HepG2 (cell line): Measurements from ENCODE around the gene NOA1. TPM values are rescaled to one million over a fixed set of nuclear protein-coding genes. Genes with fewer than 3 reads are reported as not detected.

ENCODE experiments used
- ATAC-seq: fragments of 200-7000 bp; cut with Tn5 transposase; 3 replicates; pipeline ENCODE4 v1.9.1; 2020; ENCODE audit warnings: mild to moderate bottlenecking, moderate library complexity
- BruUV-seq: library from RNA; stranded (reverse); fragments of 400-500 nt; replicated peaks from 2 replicates; lab custom pipeline; 2021; lab: Mats Ljungman, UMichigan
- CTCF ChIA-PET: fragments of 300-600 bp; formaldehyde crosslinking; extraction: SDS; loops from one replicate; lab custom pipeline; 2021; ENCODE audit warnings: low total read pairs, inconsistent platforms, low intra/inter-chr PET ratio; lab: Yijun Ruan, JAX
- POLR2A ChIA-PET: fragments of 350-600 bp; sonication (Branson Sonifier 250); formaldehyde crosslinking; loops from one replicate; lab custom pipeline; 2020; ENCODE audit warnings: antibody characterized with exemption, inconsistent platforms; lab: Yijun Ruan, JAX
- DNase-seq: peaks from one replicate; pipeline ENCODE4 v3.0.0-alpha.2; 2015; ENCODE audit warnings: low spot score
- FAIRE-seq: peaks from 3 replicates; lab custom pipeline; 2011; peaks lifted over from hg19 to GRCh38; lab: Jason Lieb, UNC
- H2AFZ ChIP-seq: one replicate; pipeline ENCODE4 v1.6.1; 2011; ENCODE audit warnings: low read length, inconsistent platforms
- H3K27ac ChIP-seq: fragments of 300-600 bp; 3 replicates; pipeline ENCODE4 v1.8.0; 2011; ENCODE audit warnings: mixed run types, mild to moderate bottlenecking, mixed read lengths, low read length, inconsistent platforms; ENCODE audit not compliant: insufficient read depth; ENCODE audit errors: extremely low read length
- H3K27me3 ChIP-seq, 2 experiments: fragments of 200-600 bp in 1 of 2; 2 replicates in 1 of 2; 3 replicates in 1 of 2; pipeline versions ENCODE4 v1.6.0 to v1.8.0; 2011; ENCODE audit warnings: low read length in 2 of 2, mild to moderate bottlenecking in 2 of 2, moderate library complexity in 2 of 2, inconsistent platforms in 1 of 2; ENCODE audit not compliant: insufficient read depth in 2 of 2, control insufficient read depth in 1 of 2
- H3K36me3 ChIP-seq, 2 experiments: fragments of 200-600 bp in 1 of 2; replicated peaks in 1 of 2; 2 replicates in 1 of 2; 3 replicates in 1 of 2; pipeline versions ENCODE4 v1.5.1 to v1.8.0; 2011; ENCODE audit warnings: low read length in 2 of 2, inconsistent platforms in 1 of 2; ENCODE audit not compliant: insufficient read depth in 2 of 2, control insufficient read depth in 1 of 2
- H3K4me1 ChIP-seq: 2 replicates; pipeline ENCODE4 v1.5.1; 2012; ENCODE audit warnings: low read length, inconsistent platforms; ENCODE audit not compliant: insufficient read depth
- H3K4me2 ChIP-seq: 2 replicates; pipeline ENCODE4 v1.6.0; 2011; ENCODE audit warnings: low read depth, low read length, inconsistent platforms
- H3K4me3 ChIP-seq, 3 experiments: fragments of 200-600 bp in 1 of 3; sonication (generic), shearing (Covaris generic) in 1 of 3; replicated peaks in 1 of 3; 2 replicates each; pipeline ENCODE4 v1.5.1; 2011 to 2016; ENCODE audit warnings: low read length in 3 of 3, inconsistent platforms in 2 of 3, low read depth in 2 of 3, mild to moderate bottlenecking in 2 of 3, control low read depth in 1 of 3, mixed read lengths in 1 of 3; ENCODE audit not compliant: insufficient read depth in 1 of 3
- H3K79me2 ChIP-seq: one replicate; pipeline ENCODE4 v1.6.1; 2011; ENCODE audit warnings: low read length, inconsistent platforms; ENCODE audit not compliant: insufficient read depth
- H3K9ac ChIP-seq: 2 replicates; pipeline ENCODE4 v1.6.0; 2011; ENCODE audit warnings: mild to moderate bottlenecking, low read depth, low read length, inconsistent platforms; ENCODE audit not compliant: insufficient read depth
- H3K9me3 ChIP-seq: 2 replicates; pipeline ENCODE4 v1.5.1; 2012; ENCODE audit warnings: mild to moderate bottlenecking, low read length
- H4K20me1 ChIP-seq: 2 replicates; pipeline ENCODE4 v1.6.0; 2011; ENCODE audit warnings: inconsistent platforms, mild to moderate bottlenecking, low read length, moderate library complexity; ENCODE audit not compliant: insufficient read depth
- BRF2 ChIP-seq: sonication (generic); formaldehyde crosslinking; IDR thresholded peaks from 2 replicates; pipeline ENCODE4 v1.8.1; 2022; ENCODE audit warnings: mild to moderate bottlenecking, missing genetic modification reagents
- FOXK1 ChIP-seq: sonication (generic); formaldehyde crosslinking; IDR thresholded peaks from 2 replicates; pipeline ENCODE4 v1.4.0; 2020; ENCODE audit warnings: low read depth, missing genetic modification reagents, borderline replicate concordance
- NFAT5 ChIP-seq: sonication (generic); formaldehyde crosslinking; IDR thresholded peaks from 2 replicates; pipeline ENCODE4 v1.4.0; 2020; ENCODE audit warnings: missing genetic modification reagents
- NFRKB ChIP-seq: fragments of 450-650 bp; IDR thresholded peaks from 2 replicates; pipeline ENCODE4 v1.6.1; 2017
- PRDM4 ChIP-seq: sonication (generic); formaldehyde crosslinking; IDR thresholded peaks from 2 replicates; pipeline ENCODE4 v1.9.0; 2021; ENCODE audit warnings: missing genetic modification reagents, borderline replicate concordance
- RFX5 ChIP-seq: IDR thresholded peaks from 2 replicates; pipeline ENCODE4 v1.6.1; 2011; ENCODE audit warnings: low read depth, low read length, improper control_type of control experiment
- in situ Hi-C: cut with HindIII; loops from 2 replicates; pipeline ENCODE4 v1.10.0; 2017; ENCODE audit warnings: low pct_unique_long_range_greater_than_20kb; ENCODE audit not compliant: extremely low pct_ligation_motif_present
- intact Hi-C: fragments of 100-400 bp; cut with micrococcal nuclease; formaldehyde crosslinking; loops from one replicate; pipeline ENCODE4 v1.10.0; 2022; ENCODE audit not compliant: unreplicated experiment
- polyA plus RNA-seq, 8 experiments: library from polyadenylated mRNA; depleted of rRNA in 3 of 8; stranded (reverse) in 7 of 8; unstranded in 1 of 8; fragments of >200 nt; fragmentation: Illumina TruSeq in 4 of 8; extraction: Trizol in 4 of 8; gene quantifications; 2 replicates each; pipeline versions ENCODE4 v1.2.1 to v1.2.3, GENCODE V29; 2011 to 2016; ENCODE audit warnings: low read depth in 4 of 8, missing spikeins in 1 of 8, mixed read lengths in 1 of 8; ENCODE audit not compliant: insufficient read depth in 1 of 8
- total RNA-seq, 5 experiments: library from RNA; depleted of rRNA; stranded (reverse); fragments of >200 nt; fragmentation: Illumina TruSeq; extraction: Trizol; gene quantifications; 2 replicates each; pipeline ENCODE4 v1.2.3, GENCODE V29; 2016; ENCODE audit warnings: low read depth in 1 of 5
- TF ChIP-seq, protein P1 (sequence below): sonication (generic); formaldehyde crosslinking; IDR thresholded peaks from 2 replicates; pipeline ENCODE4 v1.5.1; 2020; ENCODE audit warnings: missing genetic modification reagents, mild to moderate bottlenecking, borderline replicate concordance

Gene NOA1
- total and polyA plus RNA-seq, 2 of the 13 experiments (the other 11 are each of a cell fraction or from before 2014, with no cell fraction given) = 17.3 to 19.0 TPM

- CTCF ChIA-PET = no interaction called here
- intact Hi-C loops = no loop called here
- H3K9me3 ChIP-seq = peaks cover 16% of the 10 kb centered on the region
- peaks cover 15 to 34% of the 10 kb centered on the region in 2 experiments for H3K36me3 ChIP-seq
- peaks cover 6% of the 10 kb centered on the region; the same call in 1 of the 2 replicates for H4K20me1 ChIP-seq
- H3K79me2 ChIP-seq = peaks cover 33% of the 10 kb centered on the region
- H3K4me2 ChIP-seq = no peak overlapping the region
- no peak overlapping the region for H3K27ac ChIP-seq
- peaks cover 16% of the 10 kb centered on the region for H3K4me1 ChIP-seq
- no peak for FAIRE-seq
- DNase-seq = no peak
- no peak overlapping the region for H3K4me3 ChIP-seq
- H3K9ac ChIP-seq = no peak overlapping the region
- BruUV-seq = TSS peak; percentile 30
- ATAC-seq = no peak
- H3K27me3 ChIP-seq = no peaks in the 10 kb centered on the region; a peak in 1 of 5 replicates
- TF ChIP-seq NFAT5 (CRISPR knock-in tag) = no peak
- TF ChIP-seq RFX5 = no peak
- TF ChIP-seq, protein P1, sequence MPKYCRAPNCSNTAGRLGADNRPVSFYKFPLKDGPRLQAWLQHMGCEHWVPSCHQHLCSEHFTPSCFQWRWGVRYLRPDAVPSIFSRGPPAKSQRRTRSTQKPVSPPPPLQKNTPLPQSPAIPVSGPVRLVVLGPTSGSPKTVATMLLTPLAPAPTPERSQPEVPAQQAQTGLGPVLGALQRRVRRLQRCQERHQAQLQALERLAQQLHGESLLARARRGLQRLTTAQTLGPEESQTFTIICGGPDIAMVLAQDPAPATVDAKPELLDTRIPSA (CRISPR knock-in tag) = no peak
- TF ChIP-seq NFRKB = no peak
- no peak for TF ChIP-seq PRDM4 (CRISPR knock-in tag)
- no peak for TF ChIP-seq FOXK1 (CRISPR knock-in tag)
- TF ChIP-seq BRF2 (CRISPR knock-in tag) = no peak
- POLR2A ChIA-PET = no interaction called here
- in situ Hi-C loops = no loop called here
- no peak overlapping the region for H2AFZ ChIP-seq
These were observed 4.6 kb downstream of the NOA1 start for GRCh38 chr4:56972809-56973208.
